Measurements from ENCODE around the gene KRT222.

KRT222 gene

DNA sequence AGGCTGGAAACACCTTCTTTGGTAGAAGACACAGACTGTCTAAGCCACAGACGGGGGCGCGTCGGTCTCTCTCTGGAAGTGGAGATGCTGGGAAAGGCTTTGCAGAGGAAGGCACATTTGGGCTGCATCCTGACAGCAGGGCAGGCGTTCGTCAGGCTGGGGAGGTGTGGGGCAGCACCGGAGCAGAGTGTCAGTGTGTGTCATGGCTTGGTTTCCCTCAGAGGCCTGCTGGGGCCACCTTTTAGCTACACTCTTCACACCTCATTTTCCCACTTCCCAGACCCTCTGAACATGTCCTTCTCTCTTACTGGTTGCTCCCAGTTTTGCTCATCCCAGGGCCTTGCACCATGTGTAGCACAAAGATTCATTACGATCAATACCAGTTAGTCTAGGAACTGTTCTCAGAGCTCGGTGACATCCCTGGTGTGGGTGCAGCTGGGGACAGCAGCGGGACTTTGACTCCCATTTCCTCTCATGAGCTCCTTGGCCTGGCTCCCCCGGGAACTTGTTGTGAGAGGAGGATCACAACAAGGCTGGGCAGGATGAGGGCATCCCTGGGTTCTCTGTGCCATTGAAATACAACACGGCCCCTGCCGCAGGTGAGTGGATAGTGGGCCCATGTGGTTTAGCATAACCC lies 50.4 kb downstream of the KRT222 start:
- DNase-seq, result no peak

DNA sequence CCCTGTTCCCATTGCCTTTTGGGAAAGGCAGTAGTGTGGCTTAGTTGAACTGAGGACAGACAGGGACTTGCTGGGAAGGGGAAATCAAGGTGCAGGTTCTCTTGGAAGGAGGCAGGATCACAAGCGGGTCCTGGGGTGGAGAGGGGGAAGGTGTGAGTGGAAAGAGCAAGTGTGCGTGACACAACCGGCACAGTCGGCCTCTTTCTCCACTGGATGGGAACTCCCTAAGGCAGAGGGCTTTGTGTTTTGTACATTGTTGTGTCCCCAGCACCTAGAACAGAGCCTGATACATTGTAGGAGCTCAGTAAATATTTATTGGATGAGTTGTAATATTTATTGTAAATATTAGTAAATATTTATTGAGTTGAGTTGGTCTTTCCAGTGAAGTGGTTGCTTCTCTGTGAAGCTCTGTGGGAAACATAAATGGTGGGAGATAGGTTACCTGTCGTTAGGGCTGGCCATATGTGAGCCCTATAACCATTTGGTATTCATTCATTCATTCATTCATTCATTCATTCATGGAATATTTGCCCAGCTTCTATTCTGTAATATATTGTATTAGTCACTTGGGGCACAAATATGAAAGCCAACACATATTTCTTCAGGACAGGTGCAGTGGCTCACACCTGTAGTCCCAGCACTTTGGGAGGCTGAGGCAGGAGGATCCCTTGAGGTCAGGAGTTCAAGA lies 51.4 kb downstream of the KRT222 start:
- no peak for DNase-seq

DNA sequence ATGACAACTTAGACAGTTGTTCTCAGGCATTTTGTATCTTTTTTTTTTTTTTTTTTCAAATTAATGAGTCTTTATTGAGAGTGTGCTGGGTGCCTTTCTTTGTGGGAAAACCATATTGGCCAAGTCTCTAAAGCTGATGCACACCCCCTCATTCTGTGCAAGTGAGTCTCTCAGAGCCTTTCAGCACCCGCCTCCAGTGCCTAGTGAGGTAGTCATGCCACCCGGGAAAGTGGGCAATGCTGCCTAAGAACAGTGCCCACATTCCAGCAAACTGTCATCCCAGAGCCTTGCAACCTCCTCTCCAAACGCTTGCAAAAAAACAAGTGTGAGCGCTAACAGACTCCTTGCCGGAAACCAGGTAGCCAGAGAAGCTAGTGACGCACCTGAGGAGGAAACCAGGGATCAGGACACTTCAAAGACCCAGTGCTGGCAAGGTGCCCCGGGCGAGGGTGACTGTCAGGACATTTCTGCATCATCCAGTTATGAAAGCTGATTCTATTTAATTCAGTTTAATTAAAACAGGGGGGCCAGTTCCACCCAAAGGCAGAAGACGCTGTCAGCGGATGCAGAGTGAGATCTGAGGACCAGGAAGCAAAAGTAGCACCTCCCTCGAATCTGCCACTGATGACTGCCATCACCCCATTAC lies 52.3 kb downstream of the KRT222 start:
- peak; percentile 31 for DNase-seq

DNA sequence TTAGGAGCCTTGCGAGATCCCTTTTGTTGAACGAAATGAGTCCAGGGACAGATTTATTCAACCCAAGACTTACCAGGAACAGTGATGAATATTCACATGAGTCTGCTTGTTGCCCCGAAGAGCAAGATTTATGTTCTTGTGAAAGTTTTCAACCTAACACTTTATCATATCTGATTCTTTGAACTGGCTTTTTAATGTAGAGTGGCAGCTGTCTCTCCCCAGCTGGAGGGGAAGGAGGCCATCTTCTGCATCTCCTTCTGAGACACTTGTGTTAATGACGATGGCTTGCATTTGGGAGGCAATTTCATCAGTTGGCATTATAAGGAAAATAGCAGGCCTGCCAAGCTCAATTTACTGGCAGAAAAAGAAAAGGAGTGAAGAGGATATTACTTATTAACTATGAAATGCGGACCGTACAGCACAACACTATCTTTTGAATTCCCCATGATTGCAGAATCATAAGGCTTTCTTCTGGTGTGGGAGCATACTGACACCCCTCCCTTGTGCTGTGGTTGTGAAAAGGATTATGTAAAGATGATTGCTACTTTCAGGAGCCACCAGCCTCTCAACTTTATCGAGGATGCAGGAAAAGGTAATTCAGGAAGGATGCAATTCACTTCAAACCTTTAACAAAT lies 53.0 kb downstream of the KRT222 start:
- DNase-seq, result no peak

DNA sequence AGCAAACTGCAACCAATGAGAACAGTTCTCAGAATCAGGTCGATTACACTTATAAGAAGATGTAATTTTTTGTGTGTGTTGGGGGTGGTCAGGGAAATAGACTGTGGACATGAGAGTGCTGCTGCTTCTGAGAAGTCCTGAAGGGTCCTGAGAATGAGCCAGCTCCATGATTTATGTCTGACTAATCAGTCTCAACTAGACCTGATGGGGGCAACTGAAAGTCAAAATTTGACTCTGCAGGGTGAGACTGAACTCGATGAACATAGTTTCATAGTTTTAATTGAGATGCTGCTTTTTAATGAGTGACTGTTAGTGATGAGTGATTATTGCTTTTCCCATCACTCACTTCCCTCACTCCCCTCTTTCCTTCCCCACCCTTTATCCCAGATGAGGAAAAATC lies 54.6 kb downstream of the KRT222 start:
- DNase-seq, result no peak

DNA sequence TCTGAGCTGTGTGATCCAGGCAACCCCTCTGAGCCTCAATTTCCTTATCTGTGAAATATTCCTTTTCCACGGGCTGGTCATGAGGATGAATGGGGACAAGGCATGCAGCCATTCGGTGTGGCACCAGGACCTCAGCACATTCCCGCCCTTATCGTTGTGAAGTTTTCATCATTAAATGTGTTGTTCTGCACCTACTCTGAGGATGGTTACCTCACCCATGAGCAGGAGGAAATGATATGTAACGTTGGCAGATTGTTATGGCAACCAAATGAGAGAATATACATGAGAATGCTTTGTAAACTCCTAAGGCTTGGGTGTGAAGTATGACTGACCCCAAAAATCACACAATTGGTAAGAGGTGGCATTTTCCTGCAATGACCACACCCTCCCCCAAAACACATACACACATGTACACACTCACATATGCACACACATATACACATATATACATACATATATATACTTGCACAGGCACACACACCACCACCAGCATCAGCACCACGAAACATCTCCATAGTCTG lies 56.9 kb downstream of the KRT222 start:
- no peak for DNase-seq

DNA sequence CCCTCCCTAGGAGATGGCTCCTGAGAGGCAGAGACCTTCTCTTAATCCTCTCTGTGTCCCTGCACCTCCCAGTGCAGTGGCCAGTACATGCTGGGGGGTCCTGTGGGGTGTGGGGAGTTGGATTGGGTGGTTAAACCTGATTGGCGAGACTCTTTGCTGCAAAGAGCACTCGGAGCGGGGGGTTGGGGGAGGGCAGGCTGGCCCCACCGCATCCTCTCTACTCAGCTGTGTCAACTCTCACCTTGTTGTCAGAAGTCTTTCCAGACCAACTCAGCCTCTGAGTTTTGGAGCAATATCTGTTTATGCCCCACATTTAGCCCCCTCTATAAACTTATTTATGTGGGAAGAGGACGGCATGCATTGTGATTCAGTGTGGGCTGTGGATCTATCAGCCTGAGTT lies 57.3 kb downstream of the KRT222 start:
- DNase-seq, result no peak

DNA sequence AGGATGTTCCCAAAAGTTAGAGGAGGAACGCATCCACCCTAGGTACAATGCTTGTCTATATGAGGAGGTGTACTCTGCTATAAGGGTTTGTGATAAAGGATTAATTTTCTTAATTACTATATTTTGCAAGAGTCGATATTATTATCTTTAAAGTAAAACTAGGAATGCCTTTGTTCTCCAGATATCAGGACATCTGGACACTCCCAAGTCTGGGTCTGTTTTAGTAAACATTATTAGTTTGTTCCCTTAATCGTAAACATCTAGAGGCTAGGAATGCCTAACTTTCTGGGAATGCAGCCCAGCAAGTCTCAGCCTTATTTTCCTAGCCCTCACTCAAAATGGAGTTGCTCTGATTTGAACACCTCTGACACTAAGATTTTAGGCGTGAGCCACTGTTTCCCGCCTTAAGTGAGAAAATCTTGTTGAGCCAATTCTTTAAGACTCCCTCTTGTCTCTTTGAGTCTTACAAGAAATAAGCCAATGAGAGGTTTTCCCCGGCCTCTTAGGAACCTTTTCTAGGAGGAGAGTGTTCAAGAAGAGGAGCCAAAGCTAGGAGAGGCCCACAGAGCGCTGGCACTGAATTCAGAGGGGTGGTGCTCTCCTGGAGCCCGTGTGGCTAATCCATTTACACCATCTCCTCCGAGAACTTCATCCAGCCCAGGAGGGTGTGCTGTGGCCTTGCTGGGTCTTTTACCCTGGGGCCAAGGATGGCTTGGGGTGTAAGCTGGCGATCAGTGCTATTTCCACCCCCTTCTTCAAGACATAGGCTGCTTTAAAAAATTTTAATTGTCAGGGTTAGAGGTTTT lies 58.2 kb downstream of the KRT222 start:
- DNase-seq, result no peak

DNA sequence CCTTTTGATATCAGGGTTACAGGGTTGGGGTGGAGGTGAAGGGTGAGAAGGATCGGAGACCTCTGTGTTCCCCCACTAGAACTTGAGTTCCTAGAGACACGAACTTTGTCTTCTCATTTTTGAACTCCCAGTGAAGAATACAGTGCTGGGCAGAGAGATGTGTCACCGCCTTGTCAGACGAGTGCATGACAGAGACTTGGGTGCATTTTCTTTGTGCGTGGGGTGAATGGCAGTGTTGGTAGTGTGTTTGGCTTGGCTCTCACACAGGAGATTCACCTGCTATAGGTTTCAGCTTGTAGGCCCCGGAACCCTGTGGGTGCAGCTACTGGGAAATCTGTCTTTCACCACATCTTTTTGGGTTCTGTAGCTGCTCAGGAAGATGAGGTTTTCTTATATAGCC lies 59.7 kb downstream of the KRT222 start:
- DNase-seq, result no peak

All from NCI-H69 (cell line).